ENCODE measurements around the gene GFAP.
"Not testable (repeated sequence)": the region's sequence is repeated elsewhere in the genome, so short reads cannot be mapped to it uniquely, and the experiment has no call there.

The GFAP gene

DNA sequence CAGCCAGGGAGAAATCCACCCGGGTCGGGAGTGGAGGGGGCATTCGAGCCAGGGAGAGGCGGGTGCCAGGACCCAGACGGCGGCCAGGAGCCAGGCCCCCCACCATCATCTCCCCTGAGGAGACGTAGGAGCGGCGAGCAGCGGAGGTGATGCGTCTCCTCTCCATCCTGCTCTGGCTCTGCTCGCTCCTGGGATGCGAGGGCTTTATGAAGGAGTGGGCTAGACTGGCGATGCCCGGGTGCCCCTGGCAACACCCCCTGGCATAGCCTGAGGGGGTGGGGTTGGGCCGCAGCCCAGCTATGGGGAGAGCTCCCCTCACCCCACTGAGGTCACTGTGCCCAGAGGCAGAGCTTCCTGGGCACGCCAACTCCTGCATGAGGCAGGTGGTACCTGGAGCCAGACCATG lies at the start of gene GFAP:
GFAP (minus strand) TSS at position 180 of the 406 bp plus-strand sequence; CDS start at position 166, 14 bp downstream.
- DNase-seq (ENCODE audit: low spot score) = no peak

- no peak for DNase-seq (ENCODE audit: low spot score)
These were observed 46.6 kb upstream of the GFAP start for GRCh38 chr17:44961921-44962350.

DNA sequence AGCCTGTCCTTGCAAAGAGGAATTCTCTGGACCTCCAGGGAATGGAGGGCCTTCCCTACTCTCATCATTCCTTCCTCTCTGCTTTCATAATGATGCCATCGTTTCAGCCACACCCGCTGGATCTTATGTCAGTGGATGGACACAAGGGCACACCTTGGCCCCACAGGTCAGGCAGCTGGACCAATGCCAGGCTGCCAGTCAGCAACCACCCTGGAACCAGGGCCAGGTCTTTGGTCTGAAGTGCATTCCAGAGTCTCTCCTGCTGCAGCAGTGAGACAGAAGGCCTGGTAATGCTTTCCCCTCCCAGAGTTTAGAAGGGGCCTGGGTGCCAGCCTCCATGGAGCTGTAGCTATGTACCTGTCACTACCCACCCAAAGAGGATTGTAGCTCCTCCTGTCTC lies 45.4 kb upstream of the GFAP start:
- DNase-seq (ENCODE audit: low spot score) = no peak

- no peak for DNase-seq (ENCODE audit: low spot score)
These were observed 44.7 kb upstream of the GFAP start for GRCh38 chr17:44959821-44960531.

- DNase-seq (ENCODE audit: low spot score) = no peak
These were observed 42.0 kb upstream of the GFAP start for GRCh38 chr17:44956998-44957981.

DNA sequence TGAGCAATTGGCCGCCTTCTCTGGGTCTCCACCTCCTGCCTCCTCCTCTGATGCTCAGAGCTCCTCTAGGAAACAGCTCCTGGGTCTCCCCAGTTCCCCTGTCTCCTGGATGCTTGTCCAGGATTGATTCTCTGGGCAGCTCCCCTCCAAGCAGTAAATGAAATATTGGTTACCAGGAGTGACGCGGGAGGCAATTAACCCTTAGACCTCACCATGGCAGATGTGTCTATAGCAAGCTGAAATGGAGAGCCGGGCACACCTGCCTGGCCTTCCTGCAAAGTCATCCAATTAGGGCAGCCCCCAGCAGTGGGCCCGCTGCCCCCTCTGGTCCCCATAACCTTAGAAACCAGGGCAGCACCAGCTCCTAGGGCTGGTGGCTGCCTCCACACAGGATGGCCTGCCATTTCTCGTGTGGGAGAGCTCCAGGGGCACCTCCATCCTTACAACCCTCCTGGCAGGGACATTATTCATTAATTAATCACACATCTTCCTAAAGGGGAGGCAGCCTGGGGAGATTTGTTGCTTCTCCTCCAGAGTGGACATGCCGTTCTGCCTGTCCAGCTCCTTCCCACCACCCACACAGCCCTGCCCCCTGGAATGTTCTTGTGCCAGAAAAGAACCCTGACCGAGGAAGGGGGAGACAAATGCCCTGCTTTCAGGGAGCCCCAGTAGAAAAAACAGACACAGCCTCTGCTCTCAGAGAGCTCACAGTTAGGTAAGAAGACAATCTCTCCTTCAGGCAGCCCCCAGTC lies 40.5 kb upstream of the GFAP start:
- no peak for DNase-seq (ENCODE audit: low spot score)

GRCh38 chr17:44952946-44953475 lies 37.7 kb upstream of the GFAP start:
- DNase-seq (ENCODE audit: low spot score) = no peak

- DNase-seq (ENCODE audit: low spot score) = no peak
These were observed 33.1 kb upstream of the GFAP start for GRCh38 chr17:44948315-44948795.

DNA sequence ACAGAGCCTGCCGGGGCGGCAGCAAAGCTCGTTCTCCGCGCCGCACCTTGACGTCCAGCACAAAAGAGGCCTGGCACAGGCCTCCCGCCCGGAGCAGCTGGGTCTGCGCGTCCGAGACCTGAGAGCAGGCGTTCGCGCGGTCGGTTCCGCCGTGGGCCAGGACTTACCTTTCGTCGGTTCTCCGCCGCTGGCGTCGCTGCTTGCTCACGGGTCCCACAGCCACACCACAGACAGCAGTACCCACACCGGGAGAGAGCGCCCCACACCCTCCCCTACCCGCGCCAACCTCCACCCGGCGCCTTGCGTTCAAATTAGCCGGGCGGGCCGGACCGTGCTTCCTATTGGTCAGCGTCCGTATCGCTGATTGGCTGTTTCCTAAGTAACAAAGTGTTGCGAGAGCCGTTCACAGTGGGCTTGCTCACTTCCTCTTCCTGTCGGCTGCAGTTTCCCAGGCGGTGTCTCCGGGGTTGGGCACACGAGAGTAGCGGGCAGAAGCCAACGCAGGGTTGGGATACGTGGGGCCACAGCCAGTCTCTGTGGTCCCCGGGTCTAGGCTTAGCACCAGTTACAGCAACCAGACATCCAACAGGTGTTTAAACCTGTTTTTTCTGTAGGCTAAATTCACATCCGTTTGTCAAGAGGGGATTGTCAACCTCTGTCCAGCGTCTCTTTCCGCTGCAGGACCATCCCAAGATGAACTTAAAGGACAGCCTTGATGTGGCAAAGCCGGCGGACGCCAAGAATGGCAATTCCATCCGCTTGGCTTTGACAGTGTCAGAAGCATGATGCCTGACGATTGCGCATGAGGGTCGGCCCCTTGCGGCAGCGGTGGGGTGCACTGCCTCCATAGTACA lies 32.4 kb upstream of the GFAP start, which contains the start of gene KIF18B:
KIF18B (minus strand) TSS at position 313 of the 854 bp plus-strand sequence. CDS start 11,429 bp downstream, outside the sequence.
- DNase-seq (ENCODE audit: low spot score) = peak; percentile 97

DNA sequence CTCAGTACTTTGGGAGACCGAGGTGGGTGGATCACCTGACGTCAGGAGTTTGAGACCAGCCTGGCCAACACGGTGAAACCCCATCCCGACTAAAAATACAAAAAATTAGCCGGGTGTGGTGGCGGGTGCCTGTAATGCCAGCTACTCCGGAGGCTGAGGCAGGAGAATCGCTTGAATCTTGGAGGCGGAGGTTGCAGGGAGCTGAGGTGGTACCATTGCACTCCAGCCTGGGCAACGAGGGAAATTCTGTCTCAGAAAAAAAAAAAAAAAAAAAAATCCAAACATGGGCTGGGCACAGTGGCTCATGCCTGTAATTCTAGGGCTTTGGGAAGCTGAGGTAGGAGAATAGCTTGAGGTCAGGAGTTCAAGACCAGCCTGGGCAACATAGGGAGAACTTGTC lies 30.4 kb upstream of the GFAP start:
- not testable (repeated sequence) for DNase-seq (ENCODE audit: low spot score)

- DNase-seq (ENCODE audit: low spot score) = no peak
These were observed 27.2 kb upstream of the GFAP start for GRCh38 chr17:44942456-44942855.

- DNase-seq (ENCODE audit: low spot score) = no peak
These were observed 26.5 kb upstream of the GFAP start for GRCh38 chr17:44941712-44942331.

- no peak for DNase-seq (ENCODE audit: low spot score)
These were observed 25.5 kb upstream of the GFAP start for GRCh38 chr17:44940768-44941167.

- DNase-seq (ENCODE audit: low spot score) = no peak
These were observed 25.0 kb upstream of the GFAP start for GRCh38 chr17:44940317-44940716.

DNA sequence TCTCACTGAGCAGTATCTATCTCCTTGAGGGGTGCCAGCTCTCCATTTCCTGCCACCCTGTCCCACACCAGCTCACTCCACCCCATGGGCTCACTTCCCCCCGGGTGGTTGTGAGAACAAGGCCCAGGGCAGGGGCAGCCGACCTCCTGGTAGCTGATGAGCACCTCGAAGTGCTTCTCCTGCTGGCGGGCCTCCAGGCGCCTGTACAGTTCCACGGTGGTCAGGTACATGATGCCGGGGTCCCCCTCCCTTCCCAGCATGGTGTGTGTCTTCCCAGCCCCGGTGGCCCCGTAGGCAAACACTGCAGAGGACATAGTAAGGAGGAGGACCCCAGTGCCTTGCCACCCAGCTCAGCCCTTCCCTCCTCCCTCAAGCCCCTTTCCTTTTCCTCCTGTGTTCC lies 19.8 kb upstream of the GFAP start:
- DNase-seq (ENCODE audit: low spot score) = no peak

GRCh38 chr17:44934745-44935105 lies 19.4 kb upstream of the GFAP start:
- DNase-seq (ENCODE audit: low spot score) = no peak

DNA sequence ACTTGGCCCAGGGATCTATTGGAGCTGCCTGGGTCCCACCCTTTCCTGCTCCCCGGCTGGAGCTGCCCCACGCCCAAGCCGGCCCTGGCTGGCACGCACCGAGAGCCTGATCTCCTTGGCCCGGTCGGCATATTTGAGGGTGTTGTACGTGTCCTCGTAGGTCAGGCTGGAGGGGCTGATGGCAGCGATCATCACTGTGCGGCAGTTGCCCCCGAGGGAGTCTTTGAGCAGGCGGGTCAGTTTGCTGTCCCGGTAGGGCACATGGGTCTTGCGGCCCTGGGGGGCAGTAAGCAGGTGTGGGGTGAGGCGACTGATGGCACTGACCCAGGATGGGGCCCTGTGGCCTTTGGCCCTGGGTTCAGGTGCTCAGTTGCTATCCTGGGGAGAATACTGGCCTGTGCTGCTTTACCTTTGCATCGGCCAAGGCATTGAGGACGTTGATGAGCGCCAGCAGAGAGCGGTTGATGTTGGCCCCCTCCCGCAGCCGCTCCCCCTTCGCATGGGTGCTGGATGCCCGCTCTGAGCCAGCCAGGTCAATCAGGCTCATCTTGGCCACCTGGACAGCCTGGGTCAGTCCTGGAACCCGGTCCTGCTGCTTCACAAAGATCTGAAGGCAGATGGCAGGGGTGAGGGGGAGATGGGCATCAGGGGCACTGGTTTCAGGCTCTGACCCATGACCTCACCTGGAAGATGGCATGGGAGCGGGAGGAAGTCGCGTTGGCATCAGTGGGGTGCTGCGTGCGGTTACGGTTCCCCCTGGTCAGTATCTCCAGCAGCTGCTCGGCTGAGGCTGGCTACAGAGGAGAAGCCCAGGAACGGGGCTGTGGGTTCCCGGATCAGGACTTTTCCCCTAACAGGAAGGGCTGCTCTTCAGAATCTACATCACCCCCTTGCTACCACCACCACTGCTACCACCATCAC lies 18.8 kb upstream of the GFAP start:
- DNase-seq (ENCODE audit: low spot score) = no peak

DNA sequence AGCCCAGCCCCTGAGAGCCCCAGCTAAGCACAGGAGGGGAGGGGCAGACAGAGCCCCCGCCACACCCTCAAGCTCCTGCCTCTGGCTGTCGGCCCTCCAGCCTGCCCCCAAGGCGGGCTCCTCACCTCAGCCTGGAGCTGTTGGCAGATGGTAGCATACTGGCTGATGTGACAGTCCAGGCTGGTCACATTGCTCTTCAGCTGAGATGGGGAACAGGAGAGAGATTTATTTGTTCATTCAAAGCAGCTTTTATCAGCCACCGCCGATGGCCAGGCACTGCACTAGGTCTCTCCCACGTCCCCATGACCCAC lies 17.4 kb upstream of the GFAP start:
- DNase-seq (ENCODE audit: low spot score) = no peak

DNA sequence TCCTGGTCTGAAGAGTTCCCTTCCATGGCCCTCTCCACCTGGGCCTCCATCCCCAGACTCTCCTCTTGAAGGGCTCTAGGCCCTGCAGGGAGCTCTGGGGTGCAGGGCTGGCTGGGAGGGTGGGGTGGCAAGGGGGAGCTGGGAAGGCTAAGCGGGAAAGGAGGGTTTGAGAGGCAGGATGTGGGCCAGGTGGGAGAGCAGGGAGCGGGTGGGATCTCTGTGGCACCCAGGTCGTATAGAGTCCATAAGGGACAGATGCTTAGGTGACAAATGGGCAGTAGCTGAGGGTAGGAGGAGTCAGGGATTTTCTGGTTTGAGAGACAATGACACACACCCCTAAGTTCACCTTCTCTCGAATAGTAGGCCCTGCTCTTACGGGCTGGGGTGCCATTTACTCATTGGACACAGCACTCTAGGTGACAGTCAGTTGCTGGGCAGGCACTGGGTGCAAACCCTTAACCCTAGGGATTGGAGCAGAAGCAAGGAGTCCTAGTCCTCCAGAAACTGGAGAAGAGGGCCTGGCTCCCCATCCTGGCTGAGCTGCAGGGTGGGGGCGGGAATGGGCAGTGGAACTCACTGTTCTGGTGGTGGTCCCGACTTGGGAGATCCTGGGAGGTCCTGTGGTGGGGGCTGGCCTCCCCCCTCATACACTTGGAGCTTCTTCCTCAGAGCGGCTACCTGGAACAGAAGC lies 16.9 kb upstream of the GFAP start:
- DNase-seq (ENCODE audit: low spot score) = no peak
